Hepatocyte (in vitro differentiated cells): ENCODE results near the gene PDK1. TPM values are rescaled to one million over a fixed set of nuclear protein-coding genes. Genes with fewer than 3 reads are reported as not detected.

ENCODE experiments used
- DNase-seq: peaks from one replicate; pipeline ENCODE4 v3.0.0-alpha.2; 2016; ENCODE audit warnings: low spot score
- H2AFZ ChIP-seq: fragments of 200-600 bp; sonication (generic); 2 replicates; pipeline ENCODE4 v1.6.0; 2016; ENCODE audit warnings: antibody characterized with exemption, mild to moderate bottlenecking
- H3K27ac ChIP-seq: fragments of 200-600 bp; sonication (generic); 2 replicates; pipeline ENCODE4 v1.5.1; 2016; ENCODE audit warnings: mild to moderate bottlenecking
- H3K27me3 ChIP-seq: fragments of 200-600 bp; sonication (generic); 2 replicates; pipeline ENCODE4 v1.6.1; 2016
- H3K36me3 ChIP-seq: fragments of 200-600 bp; sonication (generic); replicated peaks from 2 replicates; pipeline ENCODE4 v1.5.1; 2016; ENCODE audit warnings: low read depth; ENCODE audit not compliant: insufficient read depth
- H3K4me1 ChIP-seq: fragments of 200-600 bp; sonication (generic); 2 replicates; pipeline ENCODE4 v1.5.1; 2016; ENCODE audit warnings: mild to moderate bottlenecking, moderate library complexity; ENCODE audit not compliant: insufficient read depth
- H3K4me2 ChIP-seq: fragments of 200-600 bp; sonication (generic); 2 replicates; pipeline ENCODE4 v1.6.0; 2016
- H3K4me3 ChIP-seq: fragments of 200-600 bp; sonication (generic); 2 replicates; pipeline ENCODE4 v1.5.1; 2016; ENCODE audit warnings: mild to moderate bottlenecking
- H3K79me2 ChIP-seq: fragments of 200-600 bp; sonication (generic); 2 replicates; pipeline ENCODE4 v1.6.0; 2017; ENCODE audit warnings: mild to moderate bottlenecking
- H3K9me2 ChIP-seq: fragments of 200-600 bp; sonication (generic); replicated peaks from 2 replicates; pipeline ENCODE4 v1.6.0; 2017; ENCODE audit warnings: mild to moderate bottlenecking; ENCODE audit not compliant: insufficient read depth
- H3K9me3 ChIP-seq: fragments of 200-600 bp; sonication (generic); 2 replicates; pipeline ENCODE4 v1.5.1; 2016; ENCODE audit warnings: low read depth, mild to moderate bottlenecking
- H4K20me1 ChIP-seq: fragments of 200-600 bp; sonication (generic); 2 replicates; pipeline ENCODE4 v1.6.0; 2016; ENCODE audit warnings: mild to moderate bottlenecking; ENCODE audit not compliant: insufficient read depth, poor library complexity, severe bottlenecking
- CTCF ChIP-seq: fragments of 200-600 bp; sonication (generic); IDR thresholded peaks from 2 replicates; pipeline ENCODE4 v1.5.1; 2016; ENCODE audit warnings: antibody characterized with exemption, mild to moderate bottlenecking; ENCODE audit not compliant: poor library complexity
- EZH2 ChIP-seq: fragments of 200-600 bp; sonication (generic); IDR thresholded peaks from 2 replicates; pipeline ENCODE4 v1.6.1; 2016; ENCODE audit warnings: antibody characterized with exemption, mild to moderate bottlenecking, borderline replicate concordance
- EZH2phosphoT487 ChIP-seq: fragments of 200-600 bp; sonication (generic); IDR thresholded peaks from one replicate; pipeline ENCODE4 v1.6.1; 2018; ENCODE audit warnings: antibody characterized with exemption, mild to moderate bottlenecking, low read depth, moderate library complexity; ENCODE audit not compliant: unreplicated experiment, severe bottlenecking
- WGBS: methylation state at CpG from one replicate; pipeline ENCODE4 v1.1.6; 2016; ENCODE audit warnings: low lambda C conversion rate; ENCODE audit errors: missing lambda C conversion rate; 5-methylcytosine and 5-hydroxymethylcytosine counted together
- polyA plus RNA-seq: library from polyadenylated mRNA; unstranded; fragments of >200 nt; fragmentation: Nextera tagmentation; extraction: Ambion mirVana; gene quantifications from 2 replicates; pipeline ENCODE4 v1.2.1, GENCODE V29; 2016
- total RNA-seq: library from RNA; depleted of rRNA; stranded (reverse); fragments of >200 nt; gene quantifications from 2 replicates; pipeline ENCODE4 v1.2.3, GENCODE V29; 2014

PDK1 gene
- total and polyA plus RNA-seq, 2 experiments from 2014 or later = 8.0 to 13.1 TPM

- no peak for DNase-seq
- Histone ChIP-seq H3K9me3 (peaks cover 9% of the 10 kb centered on the region), H3K9me2 (no peaks in the 10 kb centered on the region), H3K36me3 (no peaks in the 10 kb centered on the region), H3K27ac (no peak overlapping the region), H2AFZ (no peak overlapping the region), H3K79me2 (no peaks in the 10 kb centered on the region), H3K4me1 (no peaks in the 10 kb centered on the region), H3K4me2 (no peak overlapping the region), H4K20me1 (no peaks in the 10 kb centered on the region), H3K4me3 (no peak overlapping the region), H3K27me3 (no peaks in the 10 kb centered on the region)
- TF ChIP-seq EZH2 = no peak
- no peak for TF ChIP-seq CTCF
- TF ChIP-seq EZH2phosphoT487 = no peak
- WGBS = 94% methylated on average over 5 of the region's 5 CpGs
Measured at GRCh38 chr2:172510548-172510947, 45.3 kb upstream of the PDK1 start.

GRCh38 chr2:172512810-172513523 lies 42.9 kb upstream of the PDK1 start:
- no peak overlapping the region for H3K4me2 ChIP-seq
- no peaks in the 10 kb centered on the region for H3K9me2 ChIP-seq
- TF ChIP-seq EZH2 (no peak), EZH2phosphoT487 (no peak), CTCF (no peak)
- 86% methylated on average over 5 of the region's 5 CpGs for WGBS
- no peak for DNase-seq
- no peak overlapping the region for H3K27ac ChIP-seq
- peaks cover 9% of the 10 kb centered on the region for H3K9me3 ChIP-seq
- H3K4me1 ChIP-seq = no peaks in the 10 kb centered on the region
- no peaks in the 10 kb centered on the region for H3K27me3 ChIP-seq
- no peak overlapping the region for H2AFZ ChIP-seq
- no peaks in the 10 kb centered on the region for H4K20me1 ChIP-seq
- H3K79me2 ChIP-seq = no peaks in the 10 kb centered on the region
- no peak overlapping the region for H3K4me3 ChIP-seq
- H3K36me3 ChIP-seq = no peaks in the 10 kb centered on the region

DNA sequence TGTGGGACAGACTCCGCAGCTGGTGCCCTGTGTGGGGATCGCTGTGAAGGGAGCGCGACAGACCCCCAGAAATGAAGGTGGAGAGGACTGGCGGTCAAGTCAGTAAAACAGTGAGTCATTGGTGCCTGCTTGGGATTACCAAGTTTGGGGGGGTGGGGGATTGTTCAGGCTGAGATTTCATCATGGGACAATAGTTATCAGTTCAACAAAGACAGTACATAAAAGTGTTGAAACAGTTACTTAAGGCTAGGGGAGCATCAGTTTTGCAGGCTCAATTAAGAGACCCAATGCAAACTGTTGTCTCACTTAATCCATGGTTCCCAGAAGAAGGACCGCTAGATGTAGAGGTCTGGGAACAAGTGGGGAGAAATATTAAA lies 42.4 kb upstream of the PDK1 start:
- DNase-seq = no peak
- WGBS = 97% methylated on average over 6 of the region's 6 CpGs
- TF ChIP-seq CTCF (no peak), EZH2 (no peak), EZH2phosphoT487 (no peak)
- Histone ChIP-seq H3K36me3 (no peaks in the 10 kb centered on the region), H3K27ac (no peak overlapping the region), H3K79me2 (no peaks in the 10 kb centered on the region), H2AFZ (no peak overlapping the region), H3K9me2 (no peaks in the 10 kb centered on the region), H3K4me3 (no peak overlapping the region), H3K27me3 (no peaks in the 10 kb centered on the region), H3K9me3 (peaks cover 9% of the 10 kb centered on the region), H3K4me1 (no peaks in the 10 kb centered on the region), H4K20me1 (no peaks in the 10 kb centered on the region), H3K4me2 (no peak overlapping the region)
